Neural progenitor cell (in vitro differentiated cells): ENCODE measurements around the gene APOL5.

Experiments
- CTCF ChIP-seq: fragments of 200-600 bp; sonication (generic); IDR thresholded peaks from 2 replicates; pipeline ENCODE4 v1.5.1; 2017; ENCODE audit warnings: antibody characterized with exemption, mild to moderate bottlenecking
- EZH2 ChIP-seq: fragments of 200-600 bp; sonication (generic); IDR thresholded peaks from 2 replicates; pipeline ENCODE4 v1.6.1; 2017; ENCODE audit warnings: antibody characterized with exemption, mild to moderate bottlenecking, moderate library complexity
- EZH2phosphoT487 ChIP-seq: fragments of 200-600 bp; sonication (generic); IDR thresholded peaks from 2 replicates; pipeline ENCODE4 v1.6.1; 2017; ENCODE audit warnings: antibody characterized with exemption

- TF ChIP-seq EZH2 (no peak), CTCF (no peak), EZH2phosphoT487 (no peak)
Measured at GRCh38 chr22:35711336-35711735, 6.3 kb upstream of the APOL5 start.
